C4-2B (cell line): Measurements from ENCODE around the gene SOD1.

Experiments used
- CTCF ChIP-seq: fragments of 450-650 bp; conservative IDR thresholded peaks from 2 replicates; pipeline ENCODE4 v1.5.1; 2017; ENCODE audit warnings: mild to moderate bottlenecking
- ZFX ChIP-seq: fragments of 450-650 bp; IDR thresholded peaks from 2 replicates; pipeline ENCODE4 v1.6.1; 2017

- no peak for TF ChIP-seq ZFX
- no peak for TF ChIP-seq CTCF
Measured at GRCh38 chr21:31686272-31686915, 26.9 kb downstream of the SOD1 start.
